ENCODE measurements around the gene ERFL.

ERFL gene

GRCh38 chr19:41928221-41928683, at the start of gene ERFL:
ERFL (minus strand) TSS chr19:41928449; CDS start chr19:41912919, 15,530 bp downstream.
- peak; percentile 33 for DNase-seq (ENCODE audit: low read depth)

GRCh38 chr19:41977916-41978315, 49.7 kb upstream of the ERFL start:
- no peak for DNase-seq (ENCODE audit: low read depth)

- DNase-seq (ENCODE audit: low read depth) = no peak
These were observed 46.4 kb upstream of the ERFL start for GRCh38 chr19:41974652-41975051.

GRCh38 chr19:41971363-41971762, 43.1 kb upstream of the ERFL start:
- DNase-seq (ENCODE audit: low read depth) = no peak

GRCh38 chr19:41969772-41970458, 41.7 kb upstream of the ERFL start:
- no peak for DNase-seq (ENCODE audit: low read depth)

- DNase-seq (ENCODE audit: low read depth) = no peak
These were observed 40.7 kb upstream of the ERFL start for GRCh38 chr19:41968751-41969595.

- no peak for DNase-seq (ENCODE audit: low read depth)
These were observed 39.0 kb upstream of the ERFL start for GRCh38 chr19:41967054-41967783.

- DNase-seq (ENCODE audit: low read depth) = no peak
These were observed 36.9 kb upstream of the ERFL start for GRCh38 chr19:41965106-41965505.

GRCh38 chr19:41960973-41961372, 32.7 kb upstream of the ERFL start:
- DNase-seq (ENCODE audit: low read depth) = no peak

- DNase-seq (ENCODE audit: low read depth) = peak; percentile 79
These were observed 31.1 kb upstream of the ERFL start, which contains the start of gene RABAC1 for GRCh38 chr19:41959056-41960053. RABAC1 (minus strand) TSS chr19:41959321; CDS start chr19:41959292, 29 bp downstream.

GRCh38 chr19:41958367-41959055, 30.3 kb upstream of the ERFL start:
- peak; percentile 64 for DNase-seq (ENCODE audit: low read depth)

GRCh38 chr19:41957838-41958366, 29.7 kb upstream of the ERFL start:
- no peak for DNase-seq (ENCODE audit: low read depth)

GRCh38 chr19:41957161-41957837, 29.1 kb upstream of the ERFL start:
- no peak for DNase-seq (ENCODE audit: low read depth)

GRCh38 chr19:41956621-41957020, 28.4 kb upstream of the ERFL start:
- no peak for DNase-seq (ENCODE audit: low read depth)

- no peak for DNase-seq (ENCODE audit: low read depth)
These were observed 27.3 kb upstream of the ERFL start for GRCh38 chr19:41955521-41955920.

GRCh38 chr19:41951686-41952172, 23.5 kb upstream of the ERFL start:
- peak; percentile 73 for DNase-seq (ENCODE audit: low read depth)

GRCh38 chr19:41947091-41947490, 18.8 kb upstream of the ERFL start:
- no peak for DNase-seq (ENCODE audit: low read depth)

- DNase-seq (ENCODE audit: low read depth) = peak; percentile 81
These were observed 17.0 kb upstream of the ERFL start for GRCh38 chr19:41945135-41945766.

- DNase-seq (ENCODE audit: low read depth) = no peak
These were observed 16.1 kb upstream of the ERFL start for GRCh38 chr19:41944336-41944735.

Data from stimulated activated CD8-positive, alpha-beta memory T cell treated with anti-CD3 and anti-CD28 coated beads, Interleukin-12 subunit alpha, Interleukin-12 subunit beta, amount 100 ng/mL, for 4 hours (primary cell).